CD14-positive monocyte (primary cell): ENCODE measurements around the gene PYGO2. TPM values are rescaled to one million over a fixed set of nuclear protein-coding genes. Genes with fewer than 3 reads are reported as not detected.

Experiments
- DNase-seq, 3 donors: peaks; one replicate each; pipeline ENCODE4 v3.0.0-alpha.2; 2011 to 2022
- H2AFZ ChIP-seq: 2 replicates; pipeline ENCODE4 v1.6.0; 2012; ENCODE audit warnings: mild to moderate bottlenecking, low read depth, low read length, inconsistent platforms; ENCODE audit not compliant: insufficient read depth, poor library complexity, severe bottlenecking
- H3K27ac ChIP-seq, 2 donors: 1 replicate in 1 of 2; 2 replicates in 1 of 2; pipeline ENCODE4 v1.5.1; 2012 to 2013; ENCODE audit warnings: low read length in 2 of 2, control low read depth in 1 of 2, inconsistent platforms in 1 of 2, low read depth in 1 of 2, mild to moderate bottlenecking in 1 of 2
- H3K27me3 ChIP-seq, 2 donors: one replicate each; pipeline versions ENCODE4 v1.6.0 to v1.6.1; 2011 to 2013; ENCODE audit warnings: low read length in 2 of 2; ENCODE audit not compliant: control insufficient read depth in 2 of 2, insufficient read depth in 2 of 2
- H3K36me3 ChIP-seq, 2 donors: replicated peaks in 1 of 2; 1 replicate in 1 of 2; 2 replicates in 1 of 2; pipeline versions ENCODE4 v1.5.1 to v1.6.1; 2012 to 2013; ENCODE audit warnings: low read length in 2 of 2, control low read depth in 1 of 2, inconsistent platforms in 1 of 2, mild to moderate bottlenecking in 1 of 2; ENCODE audit not compliant: insufficient read depth in 2 of 2, control insufficient read depth in 1 of 2
- H3K4me1 ChIP-seq, 2 donors: 1 replicate in 1 of 2; 2 replicates in 1 of 2; pipeline versions ENCODE4 v1.5.1 to v1.6.1; 2012 to 2013; ENCODE audit warnings: low read length in 2 of 2, control low read depth in 1 of 2, inconsistent platforms in 1 of 2, mild to moderate bottlenecking in 1 of 2, moderate library complexity in 1 of 2; ENCODE audit not compliant: insufficient read depth in 2 of 2, control insufficient read depth in 1 of 2
- H3K4me2 ChIP-seq: replicated peaks from 2 replicates; pipeline ENCODE3; 2012; ENCODE audit warnings: low read length, moderate library complexity, mild to moderate bottlenecking; ENCODE audit not compliant: poor library complexity, severe bottlenecking; ENCODE audit errors: extremely low read depth
- H3K4me3 ChIP-seq, 3 experiments: fragments of 200-600 bp in 1 of 3; sonication (generic) in 1 of 3; replicated peaks in 1 of 3; 1 replicate in 2 of 3; 2 replicates in 1 of 3; pipeline ENCODE4 v1.5.1; 2011 to 2013; ENCODE audit warnings: low read length in 3 of 3, mild to moderate bottlenecking in 3 of 3, control low read depth in 2 of 3, low read depth in 2 of 3, inconsistent platforms in 1 of 3, moderate library complexity in 1 of 3
- H3K79me2 ChIP-seq: 2 replicates; pipeline ENCODE4 v1.6.0; 2012; ENCODE audit warnings: mild to moderate bottlenecking, control low read depth, inconsistent platforms, low read length, moderate library complexity; ENCODE audit not compliant: insufficient read depth
- H3K9ac ChIP-seq: 2 replicates; pipeline ENCODE4 v1.6.0; 2017; ENCODE audit warnings: low read length, mild to moderate bottlenecking; ENCODE audit not compliant: insufficient read depth, poor library complexity, severe bottlenecking
- H3K9me3 ChIP-seq, 2 donors: replicated peaks in 1 of 2; 1 replicate in 1 of 2; 2 replicates in 1 of 2; pipeline versions ENCODE4 v1.5.1 to v1.6.1; 2012 to 2013; ENCODE audit warnings: low read length in 2 of 2, control low read depth in 1 of 2; ENCODE audit not compliant: control insufficient read depth in 1 of 2, insufficient read depth in 1 of 2
- H4K20me1 ChIP-seq: 2 replicates; pipeline ENCODE4 v1.6.0; 2012; ENCODE audit warnings: mild to moderate bottlenecking, low read length, control low read depth, moderate library complexity; ENCODE audit not compliant: insufficient read depth
- H3K27ac Mint-ChIP-seq, 7 donors: one replicate each; pipeline ENCODE4 v1.8.0; 2020; ENCODE audit warnings: mild to moderate bottlenecking in 7 of 7, mixed read lengths in 7 of 7, moderate library complexity in 6 of 7, inconsistent platforms in 2 of 7
- H3K27me3 Mint-ChIP-seq, 3 donors: one replicate each; pipeline ENCODE4 v1.8.0; 2021 to 2022; ENCODE audit warnings: low read depth in 3 of 3, mild to moderate bottlenecking in 3 of 3, mixed read lengths in 3 of 3, moderate library complexity in 3 of 3, inconsistent platforms in 1 of 3
- H3K36me3 Mint-ChIP-seq, 2 donors: one replicate each; pipeline ENCODE4 v1.8.0; 2020; ENCODE audit warnings: mixed read lengths in 2 of 2, inconsistent platforms in 1 of 2, mild to moderate bottlenecking in 1 of 2
- H3K4me1 Mint-ChIP-seq: one replicate; pipeline ENCODE4 v1.8.0; 2020; ENCODE audit warnings: mild to moderate bottlenecking, mixed read lengths
- H3K4me3 Mint-ChIP-seq, 2 donors: one replicate each; pipeline ENCODE4 v1.8.0; 2020; ENCODE audit warnings: mild to moderate bottlenecking in 2 of 2, mixed read lengths in 2 of 2, moderate library complexity in 1 of 2
- H3K9me3 Mint-ChIP-seq, 7 donors: one replicate each; pipeline ENCODE4 v1.8.0; 2020 to 2022; ENCODE audit warnings: mixed read lengths in 7 of 7, mild to moderate bottlenecking in 6 of 7, moderate library complexity in 6 of 7, inconsistent platforms in 2 of 7
- WGBS: methylation state at CpG from one replicate; pipeline ENCODE4 v1.1.5; 2013; ENCODE audit warnings: missing lambda C conversion rate; ENCODE audit not compliant: insufficient coverage; 5-methylcytosine and 5-hydroxymethylcytosine counted together
- intact Hi-C, 2 donors: fragments of 100-400 bp; cut with micrococcal nuclease; formaldehyde crosslinking; loops; one replicate each; pipeline versions ENCODE4 v1.15.0 to v1.15.1; 2023
- polyA plus RNA-seq, 3 donors: library from polyadenylated mRNA; depleted of rRNA in 1 of 3; unstranded in 2 of 3; stranded (reverse) in 1 of 3; fragments of 300-500 nt in 2 of 3; fragments of >200 nt in 1 of 3; fragmentation: Illumina TruSeq in 2 of 3; gene quantifications; 1 replicate in 2 of 3; 2 replicates in 1 of 3; pipeline ENCODE4 v1.2.3, GENCODE V29; 2012 to 2021
- TF ChIP-seq, protein P1 (sequence below): fragments of 200-600 bp; IDR thresholded peaks from one replicate; pipeline ENCODE4 v1.8.0; 2022; ENCODE audit warnings: antibody characterized with exemption, mild to moderate bottlenecking

The PYGO2 gene
- polyA plus RNA-seq, 3 donors, result 8.2 to 12.5 (median 12.0) TPM

DNA sequence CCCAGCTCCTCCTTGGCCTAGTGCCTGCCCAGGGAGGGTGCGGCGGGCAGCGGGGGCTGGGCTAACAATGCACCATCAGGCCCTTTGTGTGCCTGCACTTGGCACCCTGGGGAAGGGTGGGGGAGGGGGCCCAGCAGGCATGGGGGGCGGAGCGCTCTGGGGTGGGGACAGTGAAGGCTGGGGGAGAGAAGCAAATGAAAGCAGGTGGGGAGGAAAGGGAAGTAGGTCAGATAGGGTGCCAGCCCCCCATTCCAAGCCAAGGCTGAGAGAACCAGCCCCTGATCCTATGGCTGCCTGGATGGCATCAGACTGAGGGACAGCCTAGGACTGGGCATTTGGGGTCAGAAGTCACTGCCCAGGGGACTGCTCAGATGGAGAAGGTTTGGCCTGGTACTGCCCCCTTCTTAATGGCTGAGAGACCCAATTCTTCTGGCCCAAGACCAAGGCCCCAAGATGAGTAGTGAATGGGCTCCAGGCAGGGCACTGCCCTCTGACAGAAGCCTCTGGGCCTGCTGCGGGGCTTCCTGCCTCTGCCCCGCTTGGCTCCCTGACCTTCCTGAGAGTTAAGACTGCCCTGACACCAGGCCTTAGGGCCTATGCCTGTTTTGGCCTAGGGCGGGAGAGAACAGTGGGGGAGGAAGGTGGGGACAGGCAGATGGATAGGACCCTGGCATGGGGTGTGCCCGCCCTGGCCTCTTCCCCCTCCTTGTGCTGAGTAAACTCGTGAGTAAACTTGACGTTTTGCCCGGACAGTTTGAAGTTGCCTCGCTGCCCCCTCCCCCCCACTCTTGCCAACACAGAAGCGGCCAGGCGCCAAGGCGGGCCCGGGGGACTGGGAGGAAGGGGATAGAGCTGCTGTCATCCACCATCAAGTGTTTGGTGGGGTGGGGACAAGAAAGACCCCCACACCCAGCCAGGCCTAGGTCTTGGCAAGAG is 43.8 kb upstream of the PYGO2 start:
- Histone ChIP-seq H3K79me2 (peaks cover 95% of the 10 kb centered on the region), H4K20me1 (peaks cover 30% of the 10 kb centered on the region), H3K9me3 (no peaks in the 10 kb centered on the region), H3K4me3 (peak overlapping the region; percentile 84 to 100 (median 99)), H3K4me2 (peak overlapping the region; percentile 100), H3K4me1 (peaks cover 55 to 74% of the 10 kb centered on the region in 2 donors), H3K9ac (peak overlapping the region; percentile 85), H3K36me3 (no peaks in the 10 kb centered on the region), H3K27ac (peak overlapping the region; percentile 91 to 99), H2AFZ (no peak overlapping the region), H3K27me3 (no peaks in the 10 kb centered on the region)
- peak overlapping the region; percentile 94 to 100 (median 99) for H3K27ac Mint-ChIP-seq
- TF ChIP-seq, protein P1, sequence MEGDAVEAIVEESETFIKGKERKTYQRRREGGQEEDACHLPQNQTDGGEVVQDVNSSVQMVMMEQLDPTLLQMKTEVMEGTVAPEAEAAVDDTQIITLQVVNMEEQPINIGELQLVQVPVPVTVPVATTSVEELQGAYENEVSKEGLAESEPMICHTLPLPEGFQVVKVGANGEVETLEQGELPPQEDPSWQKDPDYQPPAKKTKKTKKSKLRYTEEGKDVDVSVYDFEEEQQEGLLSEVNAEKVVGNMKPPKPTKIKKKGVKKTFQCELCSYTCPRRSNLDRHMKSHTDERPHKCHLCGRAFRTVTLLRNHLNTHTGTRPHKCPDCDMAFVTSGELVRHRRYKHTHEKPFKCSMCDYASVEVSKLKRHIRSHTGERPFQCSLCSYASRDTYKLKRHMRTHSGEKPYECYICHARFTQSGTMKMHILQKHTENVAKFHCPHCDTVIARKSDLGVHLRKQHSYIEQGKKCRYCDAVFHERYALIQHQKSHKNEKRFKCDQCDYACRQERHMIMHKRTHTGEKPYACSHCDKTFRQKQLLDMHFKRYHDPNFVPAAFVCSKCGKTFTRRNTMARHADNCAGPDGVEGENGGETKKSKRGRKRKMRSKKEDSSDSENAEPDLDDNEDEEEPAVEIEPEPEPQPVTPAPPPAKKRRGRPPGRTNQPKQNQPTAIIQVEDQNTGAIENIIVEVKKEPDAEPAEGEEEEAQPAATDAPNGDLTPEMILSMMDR, result no peak
- no peaks in the 10 kb centered on the region for H3K27me3 Mint-ChIP-seq
- peak overlapping the region; percentile 95 to 98 for H3K4me3 Mint-ChIP-seq
- peaks cover 3 to 16% of the 10 kb centered on the region in 2 donors for H3K36me3 Mint-ChIP-seq
- peaks cover 45% of the 10 kb centered on the region for H3K4me1 Mint-ChIP-seq
- intact Hi-C loops, result loop anchor here (2.0 to 5.0 kb wide), 3 partner anchors 33 to 47 kb away; partner anchors contain the start of genes SHC1 (in 2 of the 2), ADAM15 (in 1 of the 2) and CKS1B (in 1 of the 2)
- no peaks in the 10 kb centered on the region for H3K9me3 Mint-ChIP-seq
- peak; percentile 53 to 76 (median 56) for DNase-seq
- WGBS, result 25% methylated on average over 5 of the region's 17 CpGs

DNA sequence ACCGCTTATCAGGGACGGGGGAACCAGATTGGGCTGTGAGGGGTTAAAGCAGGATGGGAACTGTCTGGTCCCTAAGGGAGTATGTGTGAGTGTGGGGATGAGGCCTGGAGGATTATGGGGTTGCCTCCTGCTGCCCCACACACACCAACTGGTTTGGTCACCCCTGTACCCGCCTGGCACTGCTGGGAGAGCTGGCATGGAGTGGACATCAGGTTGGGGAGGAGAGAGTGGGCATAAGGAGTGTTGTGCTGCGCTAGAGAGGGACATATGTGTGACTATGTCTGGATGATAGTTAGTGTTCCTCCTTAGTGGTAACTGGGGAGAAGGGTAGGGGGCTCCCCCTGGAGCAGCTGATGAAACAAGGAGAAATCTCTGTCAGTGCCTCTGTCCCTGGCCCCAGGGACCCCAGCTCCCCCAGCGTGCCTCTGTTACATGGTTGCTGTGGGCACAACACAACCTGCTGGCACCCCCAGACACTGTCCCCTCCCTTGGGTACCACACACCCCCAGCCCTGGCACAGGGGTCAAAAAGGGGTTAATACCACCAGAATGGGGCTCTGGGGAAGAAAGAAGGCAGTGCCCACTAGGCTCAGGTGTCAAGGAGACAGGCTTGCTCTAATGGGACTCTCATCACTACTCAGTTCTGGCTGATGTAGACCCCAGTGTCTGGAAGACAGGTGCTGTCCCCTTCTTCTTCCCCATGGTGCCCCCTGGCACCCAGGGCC is 42.9 kb upstream of the PYGO2 start:
- Mint-ChIP-seq H3K4me3 (peak overlapping the region; percentile 95 to 98), H3K9me3 (no peaks in the 10 kb centered on the region), H3K36me3 (peaks cover 3 to 9% of the 10 kb centered on the region in 2 donors), H3K27me3 (peaks cover 0 to 2% (median 0%) of the 10 kb centered on the region in 3 donors), H3K27ac (peak overlapping the region; percentile 92 to 100 (median 98)), H3K4me1 (peaks cover 44% of the 10 kb centered on the region)
- Histone ChIP-seq H3K36me3 (no peaks in the 10 kb centered on the region), H2AFZ (no peak overlapping the region), H4K20me1 (peaks cover 23% of the 10 kb centered on the region), H3K9ac (peak overlapping the region; percentile 85), H3K9me3 (no peaks in the 10 kb centered on the region), H3K79me2 (peaks cover 92% of the 10 kb centered on the region), H3K4me2 (peak overlapping the region; percentile 100), H3K27me3 (no peaks in the 10 kb centered on the region), H3K4me1 (peaks cover 55 to 74% of the 10 kb centered on the region in 2 donors), H3K4me3 (peak overlapping the region; percentile 84 to 100 (median 99)), H3K27ac (peak overlapping the region; percentile 91 to 99)
- WGBS, result 40% methylated on average over 1 of the region's 5 CpGs
- TF ChIP-seq, protein P1, result no peak
- DNase-seq, result no peak
- intact Hi-C loops, result loop anchor here (5.0 kb wide), 4 partner anchors 32 to 58 kb away; partner anchors contain the start of genes ADAM15 (in 2 of the 2), PYGO2 (in 2 of the 2), CKS1B (in 1 of the 2) and EFNA4 (in 1 of the 2)
